NCI-H146 treated with DMSO at 0.1 percent for 48 hours (cell line): ENCODE data around the gene PROKR1.
"Not testable (repeated sequence)": the region's sequence is repeated elsewhere in the genome, so short reads cannot be mapped to it uniquely, and the experiment has no call there.

Source experiments
- DNase-seq: peaks from one replicate; lab custom pipeline; 2025; ENCODE audit not compliant: unreplicated experiment; lab: John Stamatoyannopoulos, UW

Gene PROKR1

GRCh38 chr2:68653538-68653982 is 10.2 kb downstream of the PROKR1 start:
- no peak for DNase-seq

- DNase-seq, result no peak
Observed at GRCh38 chr2:68658266-68658665, 14.9 kb downstream of the PROKR1 start.

GRCh38 chr2:68659081-68659480 is 15.7 kb downstream of the PROKR1 start:
- DNase-seq, result no peak

GRCh38 chr2:68660658-68661057 is 17.3 kb downstream of the PROKR1 start:
- no peak for DNase-seq

- no peak for DNase-seq
Observed at GRCh38 chr2:68662466-68662865, 19.1 kb downstream of the PROKR1 start.

DNA sequence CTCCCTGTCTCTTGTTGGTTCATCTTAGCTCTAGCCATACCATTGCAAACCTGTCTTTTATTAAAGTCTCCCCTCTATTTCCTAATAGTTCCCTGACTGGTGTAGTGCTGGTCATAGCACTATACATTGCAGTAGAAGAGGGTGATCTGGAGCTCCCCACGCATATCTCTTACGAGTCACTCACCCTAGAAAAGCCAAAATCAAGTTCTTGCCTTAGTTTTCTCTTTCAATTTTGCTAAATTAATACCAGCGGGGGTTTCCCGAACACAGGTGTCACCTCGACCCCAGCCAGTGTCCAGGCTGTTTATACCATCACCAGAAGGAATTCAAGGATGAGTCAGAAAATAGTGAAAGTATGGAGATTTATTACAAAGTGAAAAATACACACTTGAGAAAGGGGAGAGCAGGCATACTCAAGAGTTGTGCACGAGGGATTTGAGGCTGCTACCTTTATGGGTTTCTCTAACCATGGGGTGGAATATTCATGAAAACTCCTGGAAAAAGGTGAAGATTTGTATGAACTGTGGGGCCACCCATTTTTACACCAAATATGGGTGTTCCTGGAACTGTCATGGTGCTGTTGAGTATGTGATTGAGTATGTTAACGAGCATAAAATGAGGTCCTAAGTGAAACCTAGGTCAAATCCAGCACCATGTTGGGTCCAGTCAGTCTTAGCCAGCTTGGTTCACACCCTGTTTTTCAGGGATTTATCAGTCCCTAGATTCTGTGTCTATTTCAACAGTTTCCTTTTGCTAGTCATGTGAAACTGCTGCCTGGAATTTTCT is 20.2 kb downstream of the PROKR1 start:
- DNase-seq, result no peak

- no peak for DNase-seq
Observed at GRCh38 chr2:68667371-68667770, 24.0 kb downstream of the PROKR1 start.

DNA sequence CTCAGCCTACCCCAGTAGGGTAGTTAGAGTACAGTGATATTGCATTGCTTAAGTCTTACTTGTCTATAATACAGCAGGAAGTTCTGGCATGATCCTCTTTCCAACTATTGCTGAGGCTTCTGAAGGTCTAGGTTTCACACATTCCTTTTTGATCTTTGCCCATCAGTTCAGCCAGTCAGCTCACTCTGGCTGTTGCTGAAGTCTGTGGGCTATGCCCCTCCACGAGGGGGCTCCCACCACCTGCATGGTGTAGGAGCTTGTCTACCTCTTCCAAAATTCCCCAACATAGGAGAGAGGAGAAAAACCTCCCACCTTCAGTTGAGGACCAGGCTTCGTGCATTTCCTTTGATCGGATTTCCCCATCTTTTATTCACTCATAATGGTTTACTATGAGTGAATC is 26.3 kb downstream of the PROKR1 start:
- DNase-seq, result no peak

DNA sequence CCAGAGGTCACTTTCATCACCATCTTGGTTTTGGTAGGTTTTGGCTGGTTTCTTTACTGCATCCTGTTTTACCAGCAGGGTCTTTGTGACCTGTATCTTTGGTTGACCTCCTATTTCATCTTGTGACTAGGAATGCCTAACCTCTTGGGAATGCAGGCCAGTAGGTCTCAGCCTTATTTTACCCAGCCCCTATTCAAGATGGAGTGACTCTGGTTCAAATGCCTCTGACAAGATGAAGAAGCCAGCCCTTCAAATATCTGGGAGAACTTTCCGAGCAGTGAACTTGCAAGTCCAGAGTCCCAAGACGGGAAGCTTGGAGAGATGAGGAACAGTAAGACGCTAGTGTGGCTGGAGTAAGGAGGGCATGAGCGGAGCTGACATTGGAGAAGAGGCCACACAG is 28.6 kb downstream of the PROKR1 start:
- DNase-seq, result no peak

DNA sequence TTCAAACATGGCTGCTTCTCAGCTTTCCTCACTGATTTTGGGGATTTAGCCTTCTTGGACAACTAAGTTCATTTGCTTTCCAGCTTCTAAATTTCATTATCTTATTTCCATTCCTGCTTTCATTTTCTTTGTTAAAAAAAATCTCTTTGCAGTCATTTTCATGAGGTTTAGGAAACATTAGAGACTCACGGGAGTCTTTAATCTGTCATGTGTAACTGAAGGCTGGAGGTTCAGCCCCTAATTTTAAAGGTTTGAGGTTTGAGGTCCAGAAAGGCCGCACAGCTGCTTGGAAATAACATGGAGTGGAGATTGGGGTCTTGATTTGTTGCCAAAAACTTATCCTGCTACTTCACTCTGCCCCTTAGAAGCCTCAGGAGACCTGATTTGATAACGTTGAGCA is 30.3 kb downstream of the PROKR1 start:
- no peak for DNase-seq

DNA sequence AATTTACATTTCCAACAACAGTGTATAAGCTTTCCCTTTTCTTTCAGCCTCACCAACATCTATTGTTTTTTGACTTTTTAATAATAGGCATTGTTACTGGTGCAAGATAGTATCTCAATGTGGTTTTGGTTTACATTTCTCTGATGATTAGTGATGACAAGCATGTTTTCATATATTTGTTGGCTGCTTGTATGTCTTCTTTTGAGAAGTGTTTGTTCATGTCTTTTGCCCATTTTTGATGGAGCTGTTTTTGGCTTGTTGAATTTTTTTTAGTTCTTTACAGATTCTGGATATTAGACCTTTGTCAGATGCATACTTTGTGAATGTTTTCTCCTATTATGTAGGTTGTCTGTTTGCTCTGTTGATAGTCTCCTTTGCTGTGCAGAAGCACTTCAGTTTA is 32.1 kb downstream of the PROKR1 start:
- DNase-seq, result no peak

- DNase-seq, result not testable (repeated sequence)
Observed at GRCh38 chr2:68677837-68678236, 34.5 kb downstream of the PROKR1 start.

DNA sequence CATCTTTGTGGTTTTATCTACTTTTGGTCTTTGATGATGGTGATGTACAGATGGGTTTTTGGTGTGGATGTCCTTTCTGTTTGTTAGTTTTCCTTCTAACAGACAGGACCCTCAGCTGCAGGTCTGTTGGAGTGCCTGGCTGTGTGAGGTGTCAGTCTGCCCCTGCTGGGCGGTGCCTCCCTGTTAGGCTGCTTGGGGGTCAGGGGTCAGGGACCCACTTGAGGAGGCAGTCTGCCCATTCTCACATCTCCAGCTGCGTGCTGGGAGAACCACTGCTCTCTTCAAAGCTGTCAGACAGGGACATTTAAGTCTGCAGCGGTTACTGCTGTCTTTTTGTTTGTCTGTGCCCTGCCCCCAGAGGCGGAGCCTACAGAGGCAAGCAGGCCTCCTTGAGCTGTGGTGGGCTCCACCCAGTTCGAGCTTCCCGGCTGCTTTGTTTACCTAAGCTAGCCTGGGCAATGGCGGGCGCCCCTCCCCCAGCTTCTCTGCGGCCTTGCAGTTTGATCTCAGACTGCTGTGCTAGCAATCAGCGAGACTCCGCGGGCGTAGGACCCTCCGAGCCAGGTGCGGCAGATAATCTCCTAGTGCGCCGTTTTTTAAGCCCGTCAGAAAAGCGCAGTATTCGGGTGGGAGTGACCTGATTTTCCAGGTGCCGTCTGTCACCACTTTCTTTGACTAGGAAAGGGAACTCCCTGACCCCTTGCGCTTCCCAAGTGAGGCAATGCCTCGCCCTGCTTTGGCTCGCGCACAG is 36.0 kb downstream of the PROKR1 start:
- DNase-seq, result peak; percentile 23

- DNase-seq, result peak; percentile 3
Observed at GRCh38 chr2:68679917-68680267, 36.5 kb downstream of the PROKR1 start.

DNA sequence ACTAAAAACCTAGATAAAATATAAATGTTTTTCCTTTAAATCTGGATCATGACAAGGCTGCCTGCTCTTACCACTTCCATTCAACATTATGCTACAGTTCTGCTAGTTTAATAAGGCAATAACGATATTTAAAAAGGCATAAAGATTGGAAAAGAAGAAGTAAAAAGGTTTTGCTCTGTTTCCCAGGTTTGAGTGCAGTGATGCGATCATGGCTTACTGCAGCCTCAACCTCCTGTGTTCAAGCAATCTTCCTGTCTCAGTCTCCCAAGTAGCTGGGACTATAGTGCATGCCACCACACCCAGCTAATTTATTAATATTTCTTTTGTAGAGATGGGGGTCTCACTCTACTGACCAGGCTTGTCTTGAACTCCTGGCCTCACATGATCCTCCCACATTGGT is 40.8 kb downstream of the PROKR1 start:
- no peak for DNase-seq

DNA sequence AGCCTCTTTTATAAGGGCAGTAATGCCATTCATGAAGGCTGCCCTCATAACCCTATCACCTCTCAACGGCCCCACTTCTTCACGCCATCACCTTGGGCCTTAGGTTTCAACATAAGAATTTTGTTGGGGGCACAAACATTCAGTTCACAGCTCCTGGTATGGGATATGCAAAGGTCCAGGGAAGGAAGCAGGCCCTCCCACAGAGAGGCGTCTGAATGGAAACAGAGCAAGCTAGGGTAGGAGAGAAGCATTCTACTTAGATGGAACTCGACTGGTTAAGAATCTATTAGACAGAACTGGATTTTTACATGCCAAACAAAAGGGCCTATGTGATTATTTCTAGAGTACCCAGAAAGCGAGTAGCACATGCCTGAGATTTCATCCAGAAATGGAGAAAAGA is 42.8 kb downstream of the PROKR1 start:
- DNase-seq, result no peak

- DNase-seq, result no peak
Observed at GRCh38 chr2:68687018-68687417, 43.6 kb downstream of the PROKR1 start.

DNA sequence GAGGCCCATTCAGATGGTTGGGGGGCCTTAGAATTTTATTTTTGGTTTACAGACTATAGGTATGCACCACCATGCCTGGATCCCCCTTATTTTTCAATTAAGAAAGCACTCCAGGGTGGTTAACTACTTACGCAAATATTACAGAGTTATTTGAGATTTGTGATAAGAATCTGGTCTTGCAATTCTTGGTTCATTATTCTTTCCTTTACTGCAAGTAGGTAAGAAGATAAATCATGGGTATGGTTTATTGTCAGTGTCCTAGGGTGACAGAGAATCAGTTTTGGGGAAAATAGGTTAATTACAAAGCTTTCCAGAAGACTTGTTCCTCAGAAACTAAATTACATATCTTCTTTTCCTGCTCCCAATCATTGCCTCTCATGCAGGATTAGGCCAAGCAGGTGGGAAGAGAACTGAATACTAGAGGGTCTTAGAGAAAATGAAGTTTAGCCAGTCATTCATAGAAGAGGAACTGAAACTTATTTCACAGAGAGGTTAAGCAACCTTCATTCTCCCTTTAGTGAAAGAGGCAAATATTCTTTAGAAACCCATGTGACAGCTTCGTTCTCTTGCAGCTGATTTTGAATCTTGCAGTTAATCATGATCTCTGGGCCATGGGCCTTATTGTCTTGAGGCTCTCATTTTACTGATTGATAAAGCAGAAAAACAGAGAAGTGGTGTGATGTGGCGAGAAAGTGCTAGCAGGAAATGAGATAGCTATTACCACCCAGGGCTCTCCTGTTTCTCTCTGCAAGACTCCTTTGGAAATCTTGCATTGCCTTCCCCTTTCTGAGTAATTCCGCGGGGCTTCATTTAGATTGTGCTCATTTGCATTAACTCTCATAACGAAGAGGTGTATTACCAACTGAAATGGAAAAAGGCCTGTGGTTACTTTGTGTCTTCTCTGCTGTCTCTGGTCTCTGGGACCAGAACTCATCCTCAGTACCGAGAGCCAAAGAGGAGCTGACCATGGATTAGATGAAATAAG is 46.5 kb downstream of the PROKR1 start:
- no peak for DNase-seq

GRCh38 chr2:68690851-68691250 is 47.5 kb downstream of the PROKR1 start:
- no peak for DNase-seq

DNA sequence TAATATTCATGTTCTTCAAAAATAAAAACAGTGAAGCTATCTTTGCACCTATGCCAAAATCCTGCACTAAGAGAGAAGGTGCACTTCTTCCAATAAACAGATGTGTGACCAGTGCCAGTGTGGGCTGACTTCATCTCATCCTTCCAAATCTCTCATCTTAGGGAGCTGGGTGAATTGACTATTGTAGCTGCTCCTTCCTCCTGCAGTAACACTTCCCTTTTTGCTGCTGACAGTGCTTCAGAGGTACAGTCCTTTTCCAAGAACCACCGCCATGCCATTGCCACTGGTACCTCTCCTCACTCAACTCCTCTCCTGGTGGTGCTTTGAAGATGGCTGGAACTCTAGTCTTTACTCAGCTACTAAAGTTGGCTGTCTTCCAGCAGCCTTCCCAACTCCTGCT is 49.1 kb downstream of the PROKR1 start:
- no peak for DNase-seq

DNA sequence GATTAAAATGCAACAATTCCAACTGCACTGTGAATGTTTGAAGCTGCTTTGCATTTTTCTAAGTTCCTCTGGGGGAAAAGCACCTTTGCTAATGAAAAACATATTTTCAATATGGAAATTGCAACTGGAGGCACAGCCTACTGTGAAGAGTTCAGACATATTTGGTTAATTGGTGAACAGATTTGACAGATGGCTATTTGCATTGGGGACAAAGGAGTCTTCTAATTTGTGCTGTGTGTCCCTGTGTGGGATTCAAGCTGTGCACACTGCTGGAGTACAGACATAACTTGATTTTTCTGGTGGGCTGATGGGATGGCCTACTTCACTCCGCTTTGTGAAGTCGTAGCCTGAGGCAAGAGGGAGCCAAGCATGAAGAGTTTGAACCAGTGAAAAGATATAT is 50.6 kb downstream of the PROKR1 start:
- DNase-seq, result peak; percentile 73
